Keratinocyte (primary cell): ENCODE measurements around the gene MCF2L2. TPM values are rescaled to one million over a fixed set of nuclear protein-coding genes. Genes with fewer than 3 reads are reported as not detected.

Experiments used
- DNase-seq: peaks from one replicate; pipeline ENCODE4 v3.0.0-alpha.2; 2011; ENCODE audit warnings: low read depth, missing footprints, low spot score
- FAIRE-seq: peaks from 2 replicates; lab custom pipeline; 2011; peaks lifted over from hg19 to GRCh38; lab: Jason Lieb, UNC
- H2AFZ ChIP-seq: 2 replicates; pipeline ENCODE4 v1.6.0; 2012; ENCODE audit warnings: low read length, control low read depth, inconsistent platforms; ENCODE audit not compliant: control insufficient read depth
- H3K27ac ChIP-seq: 2 replicates; pipeline ENCODE4 v1.5.1; 2011; ENCODE audit warnings: low read length; ENCODE audit not compliant: control insufficient read depth, insufficient read depth
- H3K27me3 ChIP-seq: 3 replicates; pipeline ENCODE4 v1.6.0; 2011; ENCODE audit warnings: low read length; ENCODE audit not compliant: control insufficient read depth, insufficient read depth; ENCODE audit errors: extremely low read depth
- H3K36me3 ChIP-seq, 2 experiments: 2 replicates in 1 of 2; 3 replicates in 1 of 2; pipeline ENCODE4 v1.5.1; 2011; ENCODE audit warnings: low read length in 2 of 2, mild to moderate bottlenecking in 1 of 2; ENCODE audit not compliant: control insufficient read depth in 2 of 2, insufficient read depth in 2 of 2; ENCODE audit errors: extremely low read depth in 1 of 2
- H3K4me1 ChIP-seq: 3 replicates; pipeline ENCODE4 v1.5.1; 2011; ENCODE audit warnings: low read length; ENCODE audit not compliant: control insufficient read depth, insufficient read depth; ENCODE audit errors: extremely low read depth
- H3K4me2 ChIP-seq: 3 replicates; pipeline ENCODE4 v1.6.0; 2011; ENCODE audit warnings: low read depth, low read length; ENCODE audit not compliant: control insufficient read depth, insufficient read depth; ENCODE audit errors: extremely low read depth
- H3K4me3 ChIP-seq, 3 experiments: fragments of 200-600 bp in 1 of 3; sonication (generic) in 1 of 3; 2 replicates in 2 of 3; 3 replicates in 1 of 3; pipeline ENCODE4 v1.5.1; 2011 to 2016; ENCODE audit warnings: low read length in 3 of 3, mild to moderate bottlenecking in 3 of 3, control low read depth in 2 of 3, inconsistent platforms in 1 of 3, low read depth in 1 of 3, mixed read lengths in 1 of 3, mixed run types in 1 of 3, moderate library complexity in 1 of 3; ENCODE audit not compliant: control insufficient read depth in 2 of 3, insufficient read depth in 2 of 3; ENCODE audit errors: extremely low read depth in 1 of 3
- H3K79me2 ChIP-seq: 2 replicates; pipeline ENCODE4 v1.6.0; 2012; ENCODE audit warnings: low read length; ENCODE audit not compliant: control insufficient read depth, insufficient read depth
- H3K9ac ChIP-seq: 3 replicates; pipeline ENCODE4 v1.6.0; 2011; ENCODE audit warnings: low read length; ENCODE audit not compliant: control insufficient read depth, insufficient read depth; ENCODE audit errors: extremely low read depth
- H3K9me1 ChIP-seq: 3 replicates; pipeline ENCODE4 v1.6.0; 2011; ENCODE audit warnings: low read length; ENCODE audit not compliant: control insufficient read depth, insufficient read depth; ENCODE audit errors: extremely low read depth
- H3K9me3 ChIP-seq: 2 replicates; pipeline ENCODE4 v1.5.1; 2012; ENCODE audit warnings: low read depth, low read length; ENCODE audit not compliant: control insufficient read depth
- H4K20me1 ChIP-seq: 3 replicates; pipeline ENCODE4 v1.6.0; 2011; ENCODE audit warnings: low read length; ENCODE audit not compliant: control insufficient read depth, insufficient read depth; ENCODE audit errors: extremely low read depth
- CTCF ChIP-seq, 3 experiments: IDR thresholded peaks in 1 of 3; conservative IDR thresholded peaks in 1 of 3; optimal IDR thresholded peaks in 1 of 3; 2 replicates in 2 of 3; 3 replicates in 1 of 3; pipeline versions ENCODE3 to v1.5.1; 2011; ENCODE audit warnings: low read length in 3 of 3, mild to moderate bottlenecking in 3 of 3, moderate library complexity in 2 of 3, control low read depth in 1 of 3, inconsistent platforms in 1 of 3; ENCODE audit not compliant: insufficient read depth in 2 of 3; ENCODE audit errors: extremely low read depth in 1 of 3
- EZH2 ChIP-seq: IDR thresholded peaks from one replicate; pipeline ENCODE4 v1.6.1; 2012; ENCODE audit warnings: inconsistent platforms, mild to moderate bottlenecking, low read length, moderate library complexity
- dilution Hi-C: fragments of 300-500 bp; cut with MboI; formaldehyde crosslinking; loops from one replicate; pipeline ENCODE4 v1.7.0; 2020; ENCODE audit warnings: low sequenced_read_pairs; ENCODE audit not compliant: extremely low pct_ligation_motif_present
- polyA plus RNA-seq, 5 experiments: library from polyadenylated mRNA; depleted of rRNA in 3 of 5; stranded (reverse) in 3 of 5; stranded (forward) in 1 of 5; unstranded in 1 of 5; fragments of >200 nt; gene quantifications; 1 replicate in 1 of 5; 2 replicates in 3 of 5; 3 replicates in 1 of 5; pipeline versions ENCODE4 v1.2.1 to v1.2.3, GENCODE V29; 2011 to 2012; ENCODE audit warnings: missing spikeins in 2 of 5, low read depth in 1 of 5, low replicate concordance in 1 of 5

Gene MCF2L2
- polyA plus RNA-seq, 1 donor (not counting 4 experiments of a cell fraction or from before 2014, with no cell fraction given) = 0.26 TPM

DNA sequence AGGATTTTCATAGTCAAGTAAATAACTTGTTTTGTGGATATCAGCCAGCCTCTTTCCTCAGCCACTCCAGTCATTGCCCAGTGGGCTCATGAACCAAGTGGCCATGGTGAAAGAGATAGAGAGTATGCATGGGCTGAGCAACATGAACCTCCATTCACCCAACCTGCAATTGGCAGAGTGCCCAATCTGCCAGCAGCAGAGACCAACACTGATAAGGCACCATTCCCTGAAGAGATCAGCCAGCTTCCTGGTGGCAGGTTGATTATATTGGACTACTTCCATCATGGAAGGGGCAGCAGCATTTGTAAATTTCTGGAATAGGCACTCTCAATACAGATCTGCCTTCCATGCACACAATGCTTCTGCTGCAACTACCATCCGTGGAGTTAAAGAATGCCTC lies 10.3 kb upstream of the MCF2L2 start:
- Histone ChIP-seq H3K27me3 (peaks cover 4% of the 10 kb centered on the region), H2AFZ (no peak overlapping the region), H4K20me1 (no peaks in the 10 kb centered on the region), H3K4me1 (no peaks in the 10 kb centered on the region), H3K79me2 (no peaks in the 10 kb centered on the region), H3K4me3 (no peak overlapping the region), H3K4me2 (no peak overlapping the region), H3K27ac (no peak overlapping the region), H3K9me1 (no peaks in the 10 kb centered on the region), H3K9me3 (no peaks in the 10 kb centered on the region), H3K9ac (no peak overlapping the region), H3K36me3 (no peaks in the 10 kb centered on the region)
- TF ChIP-seq CTCF (optimal IDR thresholded peaks at IDR 0.05 in 1 of 3, IDR thresholded peaks at IDR 0.05 in 1 of 3, conservative IDR thresholded peaks at IDR 0.05 in 1 of 3; ENCODE audit: extremely low read depth in 1 of 3, insufficient read depth in 2 of 3, low read length in 3 of 3) = no peak
- no peak for TF ChIP-seq EZH2
- DNase-seq = no peak
- FAIRE-seq = no peak
- dilution Hi-C loops = no loop called here

DNA sequence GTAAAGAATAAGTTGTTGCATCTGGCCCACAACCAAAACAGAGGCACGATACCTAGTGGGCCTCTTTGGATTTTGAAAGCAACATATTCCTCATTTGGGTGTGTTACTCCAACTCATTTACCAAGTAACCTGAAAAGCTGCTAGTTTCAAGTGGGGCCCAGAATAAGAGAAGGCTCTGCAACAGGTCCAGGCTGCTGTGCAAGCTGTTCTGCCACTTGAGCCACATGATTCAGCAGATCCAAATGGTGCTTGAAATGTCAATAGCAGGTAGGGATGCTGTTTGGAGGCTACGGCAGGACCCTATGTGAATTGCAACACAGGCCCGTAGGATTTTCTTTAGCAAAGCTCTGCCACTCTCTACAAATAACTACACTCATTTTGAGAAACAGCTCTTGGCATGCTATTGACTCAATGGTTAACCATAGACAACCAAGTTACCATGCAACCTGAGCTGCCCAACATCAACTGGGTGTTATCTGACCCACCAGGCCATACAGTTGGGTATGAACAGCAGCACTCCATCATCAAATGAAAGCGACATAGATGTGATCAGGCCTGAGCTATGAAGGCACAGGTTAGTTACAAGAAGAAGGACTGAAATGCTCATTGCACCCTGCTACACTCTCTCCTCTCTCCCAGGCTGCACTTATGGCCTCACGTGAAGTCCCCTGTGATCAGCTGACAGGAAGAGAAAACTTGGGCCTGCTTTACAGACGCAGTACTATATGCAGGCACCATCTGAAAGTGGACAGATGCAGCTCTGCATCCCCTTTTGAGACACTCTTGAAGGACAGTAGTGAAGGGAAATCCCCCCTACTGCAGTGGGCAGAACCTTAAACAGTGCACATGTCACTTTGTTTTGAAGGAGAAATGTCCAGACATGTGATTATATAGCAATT lies 9.5 kb upstream of the MCF2L2 start:
- no peak overlapping the region for H3K4me3 ChIP-seq
- peaks cover 4% of the 10 kb centered on the region for H3K27me3 ChIP-seq
- H4K20me1 ChIP-seq = no peaks in the 10 kb centered on the region
- H3K9ac ChIP-seq = no peak overlapping the region
- H3K9me3 ChIP-seq = no peaks in the 10 kb centered on the region
- H3K4me2 ChIP-seq = no peak overlapping the region
- H2AFZ ChIP-seq = no peak overlapping the region
- H3K9me1 ChIP-seq = no peaks in the 10 kb centered on the region
- FAIRE-seq (no peak), DNase-seq (no peak)
- no peaks in the 10 kb centered on the region for H3K36me3 ChIP-seq
- H3K4me1 ChIP-seq = no peaks in the 10 kb centered on the region
- H3K79me2 ChIP-seq = no peaks in the 10 kb centered on the region
- dilution Hi-C loops = no loop called here
- no peak for TF ChIP-seq EZH2
- TF ChIP-seq CTCF (optimal IDR thresholded peaks at IDR 0.05 in 1 of 3, IDR thresholded peaks at IDR 0.05 in 1 of 3, conservative IDR thresholded peaks at IDR 0.05 in 1 of 3; ENCODE audit: extremely low read depth in 1 of 3, insufficient read depth in 2 of 3, low read length in 3 of 3) = no peak
- H3K27ac ChIP-seq = no peak overlapping the region
